KMS-11 (cell line): ENCODE measurements around the gene RORB.
"Not testable (repeated sequence)": the region's sequence is repeated elsewhere in the genome, so short reads cannot be mapped to it uniquely, and the experiment has no call there.

Source experiments
- H2AFZ ChIP-seq: fragments of 200-600 bp; sonication (generic); 2 replicates; pipeline ENCODE4 v1.6.1; 2016; ENCODE audit warnings: antibody characterized with exemption, mixed run types, low read depth
- H3K27ac ChIP-seq: fragments of 200-600 bp; sonication (generic); 2 replicates; pipeline ENCODE4 v1.6.1; 2016; ENCODE audit warnings: mild to moderate bottlenecking, mixed run types
- H3K27me3 ChIP-seq: fragments of 200-600 bp; sonication (generic); 2 replicates; pipeline ENCODE4 v1.6.1; 2017; ENCODE audit warnings: mild to moderate bottlenecking, low read depth, mixed run types, moderate library complexity; ENCODE audit not compliant: insufficient read depth
- H3K36me3 ChIP-seq: fragments of 200-600 bp; sonication (generic); 2 replicates; pipeline ENCODE4 v1.6.1; 2017; ENCODE audit warnings: mild to moderate bottlenecking, mixed run types; ENCODE audit not compliant: insufficient read depth
- H3K4me1 ChIP-seq: fragments of 200-600 bp; sonication (generic); 2 replicates; pipeline ENCODE4 v1.6.1; 2016; ENCODE audit warnings: mild to moderate bottlenecking, low read depth, mixed run types; ENCODE audit not compliant: poor library complexity, severe bottlenecking
- H3K4me2 ChIP-seq: fragments of 200-600 bp; sonication (generic); 2 replicates; pipeline ENCODE4 v1.7.0; 2016; ENCODE audit warnings: mild to moderate bottlenecking, mixed run types
- H3K4me3 ChIP-seq: fragments of 200-600 bp; sonication (generic); IDR thresholded peaks from 2 replicates; pipeline ENCODE4 v1.6.1; 2017; ENCODE audit warnings: low read depth, low read length, mixed read lengths; ENCODE audit not compliant: insufficient read depth
- H3K79me2 ChIP-seq: fragments of 200-600 bp; sonication (generic); 2 replicates; pipeline ENCODE4 v1.6.1; 2016; ENCODE audit warnings: low read depth, mixed run types; ENCODE audit not compliant: insufficient read depth
- H3K9ac ChIP-seq: fragments of 200-600 bp; sonication (generic); 2 replicates; pipeline ENCODE4 v1.6.1; 2016; ENCODE audit warnings: mild to moderate bottlenecking, mixed run types
- H4K20me1 ChIP-seq: fragments of 200-600 bp; sonication (generic); 2 replicates; pipeline ENCODE4 v1.6.1; 2016; ENCODE audit warnings: mild to moderate bottlenecking, mixed run types; ENCODE audit not compliant: insufficient read depth
- TF ChIP-seq, protein P1 (sequence below): fragments of 200-600 bp; sonication (generic); conservative IDR thresholded peaks from 2 replicates; pipeline ENCODE4 v1.6.1; 2017; ENCODE audit warnings: low read depth, mild to moderate bottlenecking, antibody characterized with exemption, low read length, moderate library complexity, mixed read lengths

Gene RORB

DNA sequence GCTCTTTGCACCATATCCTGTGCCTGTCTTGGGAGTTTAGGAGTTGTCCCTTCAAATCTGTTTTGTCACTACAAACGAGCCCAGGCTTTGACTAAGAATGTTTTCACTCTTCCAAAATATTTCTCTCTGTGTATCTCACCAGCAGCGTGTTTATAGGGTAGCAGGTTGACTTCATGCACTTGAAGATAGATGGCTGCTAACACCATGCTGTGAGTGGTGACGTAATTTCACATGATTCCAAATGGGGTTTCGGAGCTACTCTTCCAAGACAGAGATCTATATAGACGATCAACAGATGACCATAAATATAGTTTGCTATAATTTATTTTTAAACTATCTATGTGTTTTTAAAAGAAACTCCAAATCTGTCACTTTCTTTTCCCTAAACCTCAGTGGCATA lies 30.6 kb downstream of the RORB start:
- H3K79me2 ChIP-seq: no peaks in the 10 kb centered on the region

DNA sequence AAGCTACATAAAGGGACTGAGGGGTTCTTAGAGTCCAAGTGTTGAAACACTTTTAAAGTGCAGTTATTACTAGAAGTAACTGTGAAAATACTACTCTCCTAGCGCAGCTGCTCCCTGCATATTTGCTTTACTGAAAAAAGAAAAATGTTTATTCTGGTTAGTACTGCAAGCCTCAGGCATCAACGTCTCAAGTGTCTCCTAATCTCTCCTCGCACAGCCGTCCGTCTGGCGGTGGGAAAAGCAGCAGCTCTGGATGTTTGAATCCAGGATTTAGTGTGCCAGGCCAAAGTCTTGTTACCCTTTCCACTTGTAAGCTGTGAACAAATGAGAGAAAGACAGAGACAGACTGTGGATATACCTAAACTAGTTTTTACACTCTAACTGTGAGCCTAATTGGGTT lies 31.1 kb downstream of the RORB start:
- Histone ChIP-seq H3K79me2 (no peaks in the 10 kb centered on the region), H3K27me3 (no peaks in the 10 kb centered on the region), H3K9ac (no peak overlapping the region), H4K20me1 (no peaks in the 10 kb centered on the region), H3K4me2 (no peak overlapping the region), H3K4me1 (no peaks in the 10 kb centered on the region), H2AFZ (no peak overlapping the region), H3K36me3 (no peaks in the 10 kb centered on the region), H3K27ac (no peak overlapping the region), H3K4me3 (no peak overlapping the region)
- TF ChIP-seq, protein P1, sequence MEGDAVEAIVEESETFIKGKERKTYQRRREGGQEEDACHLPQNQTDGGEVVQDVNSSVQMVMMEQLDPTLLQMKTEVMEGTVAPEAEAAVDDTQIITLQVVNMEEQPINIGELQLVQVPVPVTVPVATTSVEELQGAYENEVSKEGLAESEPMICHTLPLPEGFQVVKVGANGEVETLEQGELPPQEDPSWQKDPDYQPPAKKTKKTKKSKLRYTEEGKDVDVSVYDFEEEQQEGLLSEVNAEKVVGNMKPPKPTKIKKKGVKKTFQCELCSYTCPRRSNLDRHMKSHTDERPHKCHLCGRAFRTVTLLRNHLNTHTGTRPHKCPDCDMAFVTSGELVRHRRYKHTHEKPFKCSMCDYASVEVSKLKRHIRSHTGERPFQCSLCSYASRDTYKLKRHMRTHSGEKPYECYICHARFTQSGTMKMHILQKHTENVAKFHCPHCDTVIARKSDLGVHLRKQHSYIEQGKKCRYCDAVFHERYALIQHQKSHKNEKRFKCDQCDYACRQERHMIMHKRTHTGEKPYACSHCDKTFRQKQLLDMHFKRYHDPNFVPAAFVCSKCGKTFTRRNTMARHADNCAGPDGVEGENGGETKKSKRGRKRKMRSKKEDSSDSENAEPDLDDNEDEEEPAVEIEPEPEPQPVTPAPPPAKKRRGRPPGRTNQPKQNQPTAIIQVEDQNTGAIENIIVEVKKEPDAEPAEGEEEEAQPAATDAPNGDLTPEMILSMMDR: no peak

More for the DNA sequence above, 30.6 kb downstream of the RORB start:
- Histone ChIP-seq H3K4me3 (no peak overlapping the region), H3K4me1 (no peaks in the 10 kb centered on the region), H3K27ac (no peak overlapping the region), H3K4me2 (no peak overlapping the region), H4K20me1 (no peaks in the 10 kb centered on the region), H2AFZ (no peak overlapping the region), H3K36me3 (no peaks in the 10 kb centered on the region), H3K27me3 (no peaks in the 10 kb centered on the region), H3K9ac (no peak overlapping the region)
- TF ChIP-seq, protein P1: no peak

DNA sequence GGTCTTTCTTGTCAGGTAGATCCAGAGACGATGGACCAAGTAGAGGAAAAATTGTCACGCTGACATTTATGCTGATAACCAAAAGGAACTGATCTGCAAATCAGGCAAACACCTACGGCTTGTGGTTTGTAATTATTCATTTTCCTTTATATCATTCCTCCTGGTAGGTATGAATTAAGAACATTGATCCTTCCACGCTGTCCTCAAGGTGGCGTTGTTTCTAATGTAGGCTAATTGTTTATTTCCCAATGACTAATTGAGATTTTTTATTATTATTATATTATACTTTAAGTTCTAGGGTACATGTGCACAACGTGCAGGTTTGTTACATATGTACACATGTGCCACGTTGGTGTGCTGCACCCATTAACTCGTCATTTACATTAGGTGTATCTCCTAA lies 33.3 kb downstream of the RORB start:
- not testable (repeated sequence) for H3K9ac ChIP-seq, H3K27ac ChIP-seq, H3K4me1 ChIP-seq, H4K20me1 ChIP-seq, H2AFZ ChIP-seq, H3K27me3 ChIP-seq, H3K79me2 ChIP-seq, H3K4me3 ChIP-seq, H3K36me3 ChIP-seq, H3K4me2 ChIP-seq

DNA sequence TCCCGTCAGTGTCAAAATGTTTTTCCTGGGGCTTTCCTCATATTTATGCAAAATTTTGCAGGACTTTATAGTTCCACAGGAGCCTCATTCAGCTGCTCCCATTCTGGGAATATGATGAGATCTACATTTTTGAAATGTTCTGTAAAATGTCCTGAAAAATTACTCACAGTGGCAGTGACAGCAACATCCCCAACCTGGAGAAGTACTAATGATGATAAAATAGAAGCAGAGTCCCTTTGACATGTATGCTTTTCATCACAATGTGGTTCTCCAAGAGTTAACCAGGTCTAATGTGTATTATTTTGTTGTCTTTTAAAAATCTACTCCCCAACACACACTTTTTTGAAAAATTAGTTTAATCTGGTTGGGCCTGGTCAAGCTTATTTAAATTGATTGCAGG lies 36.1 kb downstream of the RORB start:
- TF ChIP-seq, protein P1: no peak
- H3K9ac ChIP-seq: no peak overlapping the region
- no peaks in the 10 kb centered on the region for H3K4me1 ChIP-seq
- no peak overlapping the region for H3K4me3 ChIP-seq
- no peak overlapping the region for H3K27ac ChIP-seq
- H3K79me2 ChIP-seq: no peaks in the 10 kb centered on the region
- H4K20me1 ChIP-seq: no peaks in the 10 kb centered on the region
- no peak overlapping the region for H3K4me2 ChIP-seq
- no peaks in the 10 kb centered on the region for H3K27me3 ChIP-seq
- no peaks in the 10 kb centered on the region for H3K36me3 ChIP-seq
- H2AFZ ChIP-seq: no peak overlapping the region

DNA sequence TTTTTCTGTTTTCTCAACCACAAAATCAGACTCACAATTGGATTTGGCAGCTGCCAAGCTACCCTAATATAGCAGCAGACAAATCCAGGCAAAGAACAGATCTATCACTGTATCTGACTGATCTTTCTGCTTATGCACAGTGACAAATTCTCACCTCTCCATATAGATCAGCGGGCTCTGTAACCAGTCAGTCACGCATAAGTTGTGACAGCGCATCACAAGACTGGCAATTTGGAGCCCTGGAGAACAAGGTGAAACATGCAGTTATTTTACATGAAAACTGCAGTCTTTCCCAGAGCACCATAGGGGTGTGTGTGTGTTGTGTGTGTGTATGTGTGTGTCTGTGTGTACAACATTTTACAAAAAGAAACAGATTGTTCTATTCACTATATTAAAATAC lies 37.7 kb downstream of the RORB start:
- Histone ChIP-seq H3K27me3 (no peaks in the 10 kb centered on the region), H3K79me2 (no peaks in the 10 kb centered on the region), H3K4me3 (no peak overlapping the region), H4K20me1 (no peaks in the 10 kb centered on the region), H3K9ac (no peak overlapping the region), H3K4me2 (no peak overlapping the region), H2AFZ (no peak overlapping the region), H3K4me1 (no peaks in the 10 kb centered on the region), H3K27ac (no peak overlapping the region), H3K36me3 (no peaks in the 10 kb centered on the region)
- TF ChIP-seq, protein P1: no peak
